IPS DF 4.7 (cell line): Measurements from ENCODE around the gene CSTB.
"Not testable (repeated sequence)": the region's sequence is repeated elsewhere in the genome, so short reads cannot be mapped to it uniquely, and the experiment has no call there.

Source experiments
- DNase-seq: peaks from one replicate; pipeline ENCODE4 v3.0.0-alpha.2; 2013; ENCODE audit warnings: low spot score; ENCODE audit errors: extremely low read depth

CSTB gene

GRCh38 chr21:43775795-43776430 is at the start of gene CSTB:
CSTB (minus strand) TSS chr21:43776308; CDS start chr21:43776269, 39 bp downstream.
- no peak for DNase-seq

- DNase-seq: no peak
Measured at GRCh38 chr21:43825242-43825935, 49.3 kb upstream of the CSTB start.

- no peak for DNase-seq
Measured at GRCh38 chr21:43824333-43825241, 48.5 kb upstream of the CSTB start.

- not testable (repeated sequence) for DNase-seq
Measured at GRCh38 chr21:43822741-43823140, 46.6 kb upstream of the CSTB start.

- DNase-seq: not testable (repeated sequence)
Measured at GRCh38 chr21:43822166-43822565, 46.1 kb upstream of the CSTB start.

GRCh38 chr21:43820466-43820865 is 44.4 kb upstream of the CSTB start:
- no peak for DNase-seq

- DNase-seq: no peak
Measured at GRCh38 chr21:43819511-43820405, 43.6 kb upstream of the CSTB start.

- no peak for DNase-seq
Measured at GRCh38 chr21:43818685-43819084, 42.6 kb upstream of the CSTB start.

- no peak for DNase-seq
Measured at GRCh38 chr21:43817157-43818086, 41.3 kb upstream of the CSTB start.

GRCh38 chr21:43816611-43817071 is 40.5 kb upstream of the CSTB start:
- no peak for DNase-seq

- DNase-seq: no peak
Measured at GRCh38 chr21:43815991-43816390, 39.9 kb upstream of the CSTB start.

GRCh38 chr21:43815107-43815613 is 39.1 kb upstream of the CSTB start:
- DNase-seq: no peak

- DNase-seq: no peak
Measured at GRCh38 chr21:43814215-43815106, 38.4 kb upstream of the CSTB start.

GRCh38 chr21:43813656-43813980 is 37.5 kb upstream of the CSTB start:
- no peak for DNase-seq

- DNase-seq: no peak
Measured at GRCh38 chr21:43812957-43813655, 37.0 kb upstream of the CSTB start.

GRCh38 chr21:43812139-43812821 is 36.2 kb upstream of the CSTB start:
- DNase-seq: no peak

- no peak for DNase-seq
Measured at GRCh38 chr21:43811262-43812105, 35.4 kb upstream of the CSTB start.
